Hepatocyte (in vitro differentiated cells): ENCODE measurements around the gene RNU1-4.
"Not testable (repeated sequence)": the region's sequence is repeated elsewhere in the genome, so short reads cannot be mapped to it uniquely, and the experiment has no call there.

Source experiments
- EZH2 ChIP-seq: fragments of 200-600 bp; sonication (generic); IDR thresholded peaks from 2 replicates; pipeline ENCODE4 v1.6.1; 2016; ENCODE audit warnings: antibody characterized with exemption, mild to moderate bottlenecking, borderline replicate concordance
- EZH2phosphoT487 ChIP-seq: fragments of 200-600 bp; sonication (generic); IDR thresholded peaks from one replicate; pipeline ENCODE4 v1.6.1; 2018; ENCODE audit warnings: antibody characterized with exemption, mild to moderate bottlenecking, low read depth, moderate library complexity; ENCODE audit not compliant: unreplicated experiment, severe bottlenecking
- TF ChIP-seq, protein P1 (sequence below): fragments of 200-600 bp; sonication (generic); IDR thresholded peaks from 2 replicates; pipeline ENCODE4 v1.5.1; 2016; ENCODE audit warnings: antibody characterized with exemption, mild to moderate bottlenecking; ENCODE audit not compliant: poor library complexity

DNA sequence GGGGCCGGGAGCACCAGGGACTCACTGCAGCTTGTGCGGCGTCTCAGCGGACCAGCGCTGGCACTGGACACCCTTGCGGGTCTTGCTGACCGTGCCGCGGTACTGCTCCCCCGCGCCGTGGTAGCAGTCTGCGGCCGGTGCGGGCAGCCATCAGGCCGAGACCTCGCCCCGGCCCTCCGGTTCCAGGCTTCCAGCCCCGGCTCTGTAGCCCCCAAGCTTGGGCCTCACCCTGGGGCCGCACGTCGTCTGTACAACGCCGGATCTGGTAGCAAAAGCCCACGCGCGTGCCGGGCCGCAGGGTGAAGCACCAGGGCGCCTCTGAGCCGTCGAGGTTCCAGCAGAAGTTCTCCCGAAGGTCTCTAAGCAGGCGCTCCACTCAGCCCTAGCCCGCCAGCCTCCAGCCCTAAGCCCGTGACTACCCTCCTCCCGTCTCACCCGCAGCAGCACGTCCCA lies 18.8 kb downstream of the RNU1-4 start:
- TF ChIP-seq, protein P1, sequence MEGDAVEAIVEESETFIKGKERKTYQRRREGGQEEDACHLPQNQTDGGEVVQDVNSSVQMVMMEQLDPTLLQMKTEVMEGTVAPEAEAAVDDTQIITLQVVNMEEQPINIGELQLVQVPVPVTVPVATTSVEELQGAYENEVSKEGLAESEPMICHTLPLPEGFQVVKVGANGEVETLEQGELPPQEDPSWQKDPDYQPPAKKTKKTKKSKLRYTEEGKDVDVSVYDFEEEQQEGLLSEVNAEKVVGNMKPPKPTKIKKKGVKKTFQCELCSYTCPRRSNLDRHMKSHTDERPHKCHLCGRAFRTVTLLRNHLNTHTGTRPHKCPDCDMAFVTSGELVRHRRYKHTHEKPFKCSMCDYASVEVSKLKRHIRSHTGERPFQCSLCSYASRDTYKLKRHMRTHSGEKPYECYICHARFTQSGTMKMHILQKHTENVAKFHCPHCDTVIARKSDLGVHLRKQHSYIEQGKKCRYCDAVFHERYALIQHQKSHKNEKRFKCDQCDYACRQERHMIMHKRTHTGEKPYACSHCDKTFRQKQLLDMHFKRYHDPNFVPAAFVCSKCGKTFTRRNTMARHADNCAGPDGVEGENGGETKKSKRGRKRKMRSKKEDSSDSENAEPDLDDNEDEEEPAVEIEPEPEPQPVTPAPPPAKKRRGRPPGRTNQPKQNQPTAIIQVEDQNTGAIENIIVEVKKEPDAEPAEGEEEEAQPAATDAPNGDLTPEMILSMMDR, result not testable (repeated sequence)
- not testable (repeated sequence) for TF ChIP-seq EZH2phosphoT487, EZH2
